Measurements from ENCODE around the gene BANK1. TPM values are rescaled to one million over a fixed set of nuclear protein-coding genes. Genes with fewer than 3 reads are reported as not detected.

BANK1 gene
- total RNA-seq, 1 donor from 2014 or later, result 1.7 TPM

DNA sequence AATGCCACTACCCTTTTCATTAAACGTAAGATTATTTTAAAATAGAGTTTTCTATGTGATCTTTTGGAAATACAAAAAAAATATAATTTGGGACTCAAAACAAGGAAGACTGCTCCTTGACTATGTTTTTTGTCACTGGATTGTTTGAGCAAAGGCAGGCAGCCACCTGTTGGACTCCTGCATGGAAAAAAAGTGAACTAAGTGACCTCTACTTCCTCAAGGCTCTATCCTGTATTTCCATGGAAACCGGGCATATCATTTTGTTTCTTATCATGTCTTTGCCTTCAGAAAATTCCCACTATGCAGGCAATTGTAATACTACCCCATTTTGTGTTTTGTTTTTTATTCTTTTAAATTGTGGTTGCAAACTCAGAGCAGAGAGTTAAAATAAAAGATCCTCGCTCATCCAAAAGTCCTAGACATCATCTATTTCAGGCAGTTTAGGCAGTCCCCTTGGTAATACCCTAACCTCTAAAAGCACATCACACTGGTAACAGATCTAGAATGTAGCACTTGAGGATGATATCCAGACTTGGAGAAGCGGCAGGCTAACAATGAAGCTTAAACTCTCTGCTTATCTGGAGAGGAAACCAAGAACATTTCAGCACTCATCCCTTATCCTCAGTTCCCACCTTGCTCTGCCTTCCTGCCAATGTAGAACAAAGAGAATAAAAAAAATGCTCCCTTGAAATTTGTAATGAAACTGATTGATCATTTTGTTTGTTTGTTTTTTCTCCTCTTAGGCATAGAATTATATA is 165.7 kb downstream of the BANK1 start:
- no peak for TF ChIP-seq CTCF (conservative IDR thresholded peaks at IDR 0.05)
- Mint-ChIP-seq H3K27ac (no peak overlapping the region), H3K9me3 (no peaks in the 10 kb centered on the region), H3K4me1 (ENCODE audit: unreplicated experiment) (peaks cover 21% of the 10 kb centered on the region), H3K4me3 (no peak overlapping the region), H3K36me3 (no peaks in the 10 kb centered on the region), H3K27me3 (no peaks in the 10 kb centered on the region)
- DNase-seq (ENCODE audit: extremely low spot score, unreplicated experiment), result no peak

DNA sequence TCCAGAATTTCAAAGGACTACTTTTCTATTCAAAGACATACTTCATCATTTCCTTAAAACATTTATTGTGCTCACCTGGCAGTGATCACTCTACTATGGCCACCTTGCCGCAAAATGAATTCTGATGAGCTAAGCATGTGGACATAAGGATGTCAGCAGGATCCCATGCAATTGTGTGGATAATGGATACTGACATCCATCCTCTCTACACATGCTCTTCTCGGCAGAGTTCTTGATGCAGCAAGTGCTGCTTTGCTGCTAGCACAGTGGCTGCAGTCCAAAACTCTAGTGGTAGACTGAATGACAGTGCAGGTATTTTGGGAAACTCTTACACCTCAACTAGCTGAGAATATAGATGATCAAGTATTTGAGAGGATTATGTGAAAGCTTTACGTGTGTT is 168.0 kb downstream of the BANK1 start:
- peaks cover 24% of the 10 kb centered on the region for H3K4me1 Mint-ChIP-seq (ENCODE audit: unreplicated experiment)
- TF ChIP-seq CTCF (conservative IDR thresholded peaks at IDR 0.05), result no peak
- no peak overlapping the region for H3K4me3 Mint-ChIP-seq
- H3K9me3 Mint-ChIP-seq, result no peaks in the 10 kb centered on the region
- no peaks in the 10 kb centered on the region for H3K36me3 Mint-ChIP-seq
- H3K27me3 Mint-ChIP-seq, result no peaks in the 10 kb centered on the region
- no peak overlapping the region for H3K27ac Mint-ChIP-seq
- no peak for DNase-seq (ENCODE audit: extremely low spot score, unreplicated experiment)

- Mint-ChIP-seq H3K4me1 (ENCODE audit: unreplicated experiment) (peaks cover 5% of the 10 kb centered on the region), H3K9me3 (no peaks in the 10 kb centered on the region), H3K36me3 (no peaks in the 10 kb centered on the region), H3K27ac (no peak overlapping the region), H3K27me3 (no peaks in the 10 kb centered on the region), H3K4me3 (no peak overlapping the region)
- TF ChIP-seq CTCF (conservative IDR thresholded peaks at IDR 0.05), result no peak
- DNase-seq (ENCODE audit: extremely low spot score, unreplicated experiment), result no peak
Measured at GRCh38 chr4:101960431-101960830, 169.9 kb downstream of the BANK1 start.

- Mint-ChIP-seq H3K27ac (no peak overlapping the region), H3K4me3 (no peak overlapping the region), H3K36me3 (no peaks in the 10 kb centered on the region), H3K27me3 (no peaks in the 10 kb centered on the region), H3K9me3 (no peaks in the 10 kb centered on the region), H3K4me1 (ENCODE audit: unreplicated experiment) (peaks cover 4% of the 10 kb centered on the region)
- DNase-seq (ENCODE audit: extremely low spot score, unreplicated experiment), result no peak
- TF ChIP-seq CTCF (conservative IDR thresholded peaks at IDR 0.05), result no peak
Measured at GRCh38 chr4:101961144-101961543, 170.6 kb downstream of the BANK1 start.

DNA sequence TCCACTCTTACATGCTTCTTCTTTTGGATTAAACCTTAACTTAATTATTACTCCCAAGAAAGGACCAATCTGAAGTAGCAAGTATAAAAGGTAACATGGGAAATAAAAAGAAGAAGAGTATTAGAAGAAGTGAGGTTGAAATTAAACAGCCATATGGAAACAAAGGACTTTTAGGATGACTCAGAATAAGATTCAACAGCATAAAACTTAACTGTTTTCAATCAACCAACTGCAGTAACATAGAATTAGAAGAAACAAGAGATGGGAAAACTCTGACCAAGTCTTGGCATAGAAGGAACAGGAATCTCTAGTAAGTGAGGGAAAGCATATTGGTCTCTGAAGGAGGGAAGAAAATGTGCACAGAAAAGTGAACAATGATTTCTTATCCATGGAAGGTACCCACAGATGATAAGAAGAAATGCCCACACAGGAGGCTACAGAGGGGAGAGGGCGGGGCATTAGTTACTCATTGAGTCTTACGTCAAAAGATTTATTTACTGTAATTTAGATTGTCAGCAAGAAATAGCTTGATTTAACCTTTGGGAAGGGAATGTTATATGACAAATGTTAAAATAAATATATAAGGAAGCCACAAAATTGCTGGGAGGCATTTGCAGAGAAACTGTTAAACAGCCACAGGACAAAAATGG is 177.3 kb downstream of the BANK1 start:
- Mint-ChIP-seq H3K4me3 (no peak overlapping the region), H3K36me3 (no peaks in the 10 kb centered on the region), H3K9me3 (no peaks in the 10 kb centered on the region), H3K27ac (no peak overlapping the region), H3K27me3 (no peaks in the 10 kb centered on the region), H3K4me1 (ENCODE audit: unreplicated experiment) (peaks cover 33% of the 10 kb centered on the region)
- no peak for TF ChIP-seq CTCF (conservative IDR thresholded peaks at IDR 0.05)
- DNase-seq (ENCODE audit: extremely low spot score, unreplicated experiment), result no peak

Measured in type B pancreatic cell (in vitro differentiated cells).